HEK293 (cell line): Measurements from ENCODE around the gene MOGAT3.
A peak's percentile ranks its signal among the peaks of the same experiment; 100 is the strongest.

Source experiments
- TCF7L2 ChIP-seq: IDR thresholded peaks from 2 replicates; pipeline ENCODE4 v1.6.1; 2011; ENCODE audit warnings: low read depth, mild to moderate bottlenecking, inconsistent platforms, low read length, moderate library complexity, borderline replicate concordance
- ZNF140 ChIP-seq: fragments of 450-650 bp; formaldehyde crosslinking; IDR thresholded peaks from 2 replicates; pipeline ENCODE4 v1.5.1; 2016; ENCODE audit warnings: missing biosample characterization, missing genetic modification characterization
- ZNF473 ChIP-seq: fragments of 450-650 bp; formaldehyde crosslinking; IDR thresholded peaks from 2 replicates; pipeline ENCODE4 v1.5.1; 2017; ENCODE audit warnings: missing biosample characterization, missing genetic modification characterization
- ZNF670 ChIP-seq: fragments of 450-650 bp; formaldehyde crosslinking; IDR thresholded peaks from 2 replicates; pipeline ENCODE4 v1.5.1; 2016; ENCODE audit warnings: missing biosample characterization, missing genetic modification characterization, low read depth
- TF ChIP-seq, protein P1 (sequence below): fragments of 450-650 bp; formaldehyde crosslinking; IDR thresholded peaks from 2 replicates; pipeline ENCODE4 v1.5.1; 2016; ENCODE audit warnings: missing biosample characterization, missing genetic modification characterization
- TF ChIP-seq, protein P2 (sequence below): fragments of 450-650 bp; formaldehyde crosslinking; IDR thresholded peaks from 2 replicates; pipeline ENCODE4 v1.5.1; 2016; ENCODE audit warnings: missing biosample characterization, missing genetic modification characterization
- TF ChIP-seq, protein P3 (sequence below): fragments of 450-650 bp; formaldehyde crosslinking; IDR thresholded peaks from 2 replicates; pipeline ENCODE4 v1.5.1; 2016; ENCODE audit warnings: missing biosample characterization, missing genetic modification characterization

DNA sequence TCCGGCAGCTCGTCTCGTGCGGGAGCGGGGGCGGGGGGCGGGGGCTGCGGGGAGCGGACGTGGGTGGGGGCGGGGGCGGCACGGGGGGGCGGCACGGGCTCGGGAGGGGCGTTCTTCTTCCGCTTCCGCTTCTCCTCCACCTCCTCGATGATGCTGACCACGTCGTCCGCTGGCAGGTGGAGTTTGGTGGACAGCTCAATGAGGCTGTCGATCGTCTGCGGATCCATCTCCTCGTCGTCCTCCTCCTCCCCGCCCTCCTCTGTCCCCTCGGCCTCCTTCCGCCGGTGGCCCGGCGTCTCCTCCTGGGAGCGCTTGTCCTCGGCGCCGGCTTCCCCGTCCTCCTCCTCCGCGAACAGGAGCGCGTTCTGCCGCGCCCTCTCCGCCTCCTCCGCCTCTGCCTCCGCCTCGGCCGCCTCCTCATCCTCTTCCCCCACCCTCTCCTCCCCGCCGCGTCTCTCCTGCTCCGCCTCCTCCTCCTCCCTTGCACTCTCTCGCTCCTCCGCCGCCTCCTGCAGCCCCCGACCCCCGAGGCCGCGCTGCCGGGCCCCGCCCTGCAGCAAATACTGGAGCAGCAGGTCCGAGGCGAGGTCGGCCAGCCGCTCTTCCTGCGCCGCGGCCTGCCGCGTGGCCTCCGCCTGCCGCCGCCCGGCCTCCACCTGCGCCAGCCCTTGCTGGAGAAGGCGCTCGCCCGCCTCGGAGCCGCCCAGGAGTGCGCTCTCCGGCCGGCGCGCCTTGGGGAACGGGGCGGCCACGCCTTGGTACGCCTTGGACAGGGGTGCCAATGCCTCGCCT lies 37.4 kb downstream of the MOGAT3 start:
- TF ChIP-seq, protein P1, sequence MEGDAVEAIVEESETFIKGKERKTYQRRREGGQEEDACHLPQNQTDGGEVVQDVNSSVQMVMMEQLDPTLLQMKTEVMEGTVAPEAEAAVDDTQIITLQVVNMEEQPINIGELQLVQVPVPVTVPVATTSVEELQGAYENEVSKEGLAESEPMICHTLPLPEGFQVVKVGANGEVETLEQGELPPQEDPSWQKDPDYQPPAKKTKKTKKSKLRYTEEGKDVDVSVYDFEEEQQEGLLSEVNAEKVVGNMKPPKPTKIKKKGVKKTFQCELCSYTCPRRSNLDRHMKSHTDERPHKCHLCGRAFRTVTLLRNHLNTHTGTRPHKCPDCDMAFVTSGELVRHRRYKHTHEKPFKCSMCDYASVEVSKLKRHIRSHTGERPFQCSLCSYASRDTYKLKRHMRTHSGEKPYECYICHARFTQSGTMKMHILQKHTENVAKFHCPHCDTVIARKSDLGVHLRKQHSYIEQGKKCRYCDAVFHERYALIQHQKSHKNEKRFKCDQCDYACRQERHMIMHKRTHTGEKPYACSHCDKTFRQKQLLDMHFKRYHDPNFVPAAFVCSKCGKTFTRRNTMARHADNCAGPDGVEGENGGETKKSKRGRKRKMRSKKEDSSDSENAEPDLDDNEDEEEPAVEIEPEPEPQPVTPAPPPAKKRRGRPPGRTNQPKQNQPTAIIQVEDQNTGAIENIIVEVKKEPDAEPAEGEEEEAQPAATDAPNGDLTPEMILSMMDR, result no peak
- no peak for TF ChIP-seq ZNF473
- TF ChIP-seq, protein P2, sequence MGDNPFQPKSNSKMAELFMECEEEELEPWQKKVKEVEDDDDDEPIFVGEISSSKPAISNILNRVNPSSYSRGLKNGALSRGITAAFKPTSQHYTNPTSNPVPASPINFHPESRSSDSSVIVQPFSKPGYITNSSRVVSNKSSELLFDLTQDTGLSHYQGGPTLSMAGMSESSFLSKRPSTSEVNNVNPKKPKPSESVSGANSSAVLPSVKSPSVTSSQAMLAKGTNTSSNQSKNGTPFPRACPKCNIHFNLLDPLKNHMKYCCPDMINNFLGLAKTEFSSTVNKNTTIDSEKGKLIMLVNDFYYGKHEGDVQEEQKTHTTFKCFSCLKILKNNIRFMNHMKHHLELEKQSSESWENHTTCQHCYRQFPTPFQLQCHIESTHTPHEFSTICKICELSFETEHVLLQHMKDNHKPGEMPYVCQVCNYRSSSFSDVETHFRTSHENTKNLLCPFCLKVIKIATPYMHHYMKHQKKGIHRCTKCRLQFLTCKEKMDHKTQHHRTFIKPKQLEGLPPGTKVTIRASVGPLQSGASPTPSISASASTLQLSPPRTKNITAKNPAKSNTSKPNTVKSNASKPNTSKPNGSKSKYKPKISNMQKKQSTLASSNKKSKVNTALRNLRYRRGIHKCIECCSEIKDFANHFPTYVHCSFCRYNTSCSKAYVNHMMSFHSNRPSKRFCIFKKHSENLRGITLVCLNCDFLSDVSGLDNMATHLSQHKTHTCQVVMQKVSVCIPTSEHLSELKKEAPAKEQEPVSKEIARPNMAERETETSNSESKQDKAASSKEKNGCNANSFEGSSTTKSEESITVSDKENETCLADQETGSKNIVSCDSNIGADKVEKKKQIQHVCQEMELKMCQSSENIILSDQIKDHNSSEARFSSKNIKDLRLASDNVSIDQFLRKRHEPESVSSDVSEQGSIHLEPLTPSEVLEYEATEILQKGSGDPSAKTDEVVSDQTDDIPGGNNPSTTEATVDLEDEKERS (tag by site-specific recombination), result no peak
- TF ChIP-seq ZNF140 (tag by site-specific recombination), result no peak
- TF ChIP-seq, protein P3, sequence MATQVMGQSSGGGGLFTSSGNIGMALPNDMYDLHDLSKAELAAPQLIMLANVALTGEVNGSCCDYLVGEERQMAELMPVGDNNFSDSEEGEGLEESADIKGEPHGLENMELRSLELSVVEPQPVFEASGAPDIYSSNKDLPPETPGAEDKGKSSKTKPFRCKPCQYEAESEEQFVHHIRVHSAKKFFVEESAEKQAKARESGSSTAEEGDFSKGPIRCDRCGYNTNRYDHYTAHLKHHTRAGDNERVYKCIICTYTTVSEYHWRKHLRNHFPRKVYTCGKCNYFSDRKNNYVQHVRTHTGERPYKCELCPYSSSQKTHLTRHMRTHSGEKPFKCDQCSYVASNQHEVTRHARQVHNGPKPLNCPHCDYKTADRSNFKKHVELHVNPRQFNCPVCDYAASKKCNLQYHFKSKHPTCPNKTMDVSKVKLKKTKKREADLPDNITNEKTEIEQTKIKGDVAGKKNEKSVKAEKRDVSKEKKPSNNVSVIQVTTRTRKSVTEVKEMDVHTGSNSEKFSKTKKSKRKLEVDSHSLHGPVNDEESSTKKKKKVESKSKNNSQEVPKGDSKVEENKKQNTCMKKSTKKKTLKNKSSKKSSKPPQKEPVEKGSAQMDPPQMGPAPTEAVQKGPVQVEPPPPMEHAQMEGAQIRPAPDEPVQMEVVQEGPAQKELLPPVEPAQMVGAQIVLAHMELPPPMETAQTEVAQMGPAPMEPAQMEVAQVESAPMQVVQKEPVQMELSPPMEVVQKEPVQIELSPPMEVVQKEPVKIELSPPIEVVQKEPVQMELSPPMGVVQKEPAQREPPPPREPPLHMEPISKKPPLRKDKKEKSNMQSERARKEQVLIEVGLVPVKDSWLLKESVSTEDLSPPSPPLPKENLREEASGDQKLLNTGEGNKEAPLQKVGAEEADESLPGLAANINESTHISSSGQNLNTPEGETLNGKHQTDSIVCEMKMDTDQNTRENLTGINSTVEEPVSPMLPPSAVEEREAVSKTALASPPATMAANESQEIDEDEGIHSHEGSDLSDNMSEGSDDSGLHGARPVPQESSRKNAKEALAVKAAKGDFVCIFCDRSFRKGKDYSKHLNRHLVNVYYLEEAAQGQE (tag by site-specific recombination), result peak; percentile 80
- TF ChIP-seq TCF7L2, result no peak
- no peak for TF ChIP-seq ZNF670 (tag by site-specific recombination)
